UCSD-AML1 (cell line): ENCODE results near the gene INSYN2B.

Experiments used
- DNase-seq: peaks from one replicate; lab custom pipeline; 2025; ENCODE audit not compliant: unreplicated experiment; lab: John Stamatoyannopoulos, UW

INSYN2B gene

GRCh38 chr5:169895926-169896325 lies 84.4 kb downstream of the INSYN2B start:
- DNase-seq, result no peak

- DNase-seq, result no peak
Observed at GRCh38 chr5:169893571-169893970, 86.7 kb downstream of the INSYN2B start.

GRCh38 chr5:169893010-169893409 lies 87.3 kb downstream of the INSYN2B start:
- no peak for DNase-seq

- no peak for DNase-seq
Observed at GRCh38 chr5:169889572-169889971, 90.7 kb downstream of the INSYN2B start.

GRCh38 chr5:169886677-169887076 lies 93.6 kb downstream of the INSYN2B start:
- DNase-seq, result no peak

- no peak for DNase-seq
Observed at GRCh38 chr5:169886033-169886432, 94.3 kb downstream of the INSYN2B start.

GRCh38 chr5:169881702-169882303 lies 98.5 kb downstream of the INSYN2B start:
- no peak for DNase-seq

- no peak for DNase-seq
Observed at GRCh38 chr5:169880785-169881184, 99.5 kb downstream of the INSYN2B start.

- no peak for DNase-seq
Observed at GRCh38 chr5:169880012-169880663, 100.2 kb downstream of the INSYN2B start.

GRCh38 chr5:169876386-169876785 lies 103.9 kb downstream of the INSYN2B start:
- DNase-seq, result no peak

GRCh38 chr5:169875731-169876130 lies 104.6 kb downstream of the INSYN2B start:
- no peak for DNase-seq

GRCh38 chr5:169875091-169875728 lies 105.1 kb downstream of the INSYN2B start:
- DNase-seq, result no peak

- no peak for DNase-seq
Observed at GRCh38 chr5:169874621-169875020, 105.7 kb downstream of the INSYN2B start.

- DNase-seq, result no peak
Observed at GRCh38 chr5:169873642-169874041, 106.7 kb downstream of the INSYN2B start.

- no peak for DNase-seq
Observed at GRCh38 chr5:169871826-169872490, 108.3 kb downstream of the INSYN2B start.

- DNase-seq, result no peak
Observed at GRCh38 chr5:169870211-169870610, 110.1 kb downstream of the INSYN2B start.

- no peak for DNase-seq
Observed at GRCh38 chr5:169869066-169869465, 111.2 kb downstream of the INSYN2B start.

- DNase-seq, result no peak
Observed at GRCh38 chr5:169867347-169867746, 112.9 kb downstream of the INSYN2B start.

- DNase-seq, result no peak
Observed at GRCh38 chr5:169864483-169864882, 115.8 kb downstream of the INSYN2B start.

- DNase-seq, result no peak
Observed at GRCh38 chr5:169862391-169862811, 117.9 kb downstream of the INSYN2B start.

GRCh38 chr5:169861934-169862333 lies 118.4 kb downstream of the INSYN2B start:
- no peak for DNase-seq

GRCh38 chr5:169861433-169861832 lies 118.9 kb downstream of the INSYN2B start:
- no peak for DNase-seq
